SJCRH30 (cell line): ENCODE data around the gene INTS1. TPM values are rescaled to one million over a fixed set of nuclear protein-coding genes. Genes with fewer than 3 reads are reported as not detected.

ENCODE experiments used
- DNase-seq, 2 experiments: peaks; one replicate each; pipeline ENCODE4 v3.0.0-alpha.2; 2015 to 2020
- H3K27ac ChIP-seq: fragments of 250-450 bp; sonication (Bioruptor Pico); 2 replicates; pipeline ENCODE4 v1.5.1; 2020; ENCODE audit warnings: mild to moderate bottlenecking, moderate library complexity
- H3K27me3 ChIP-seq: fragments of 250-450 bp; sonication (Bioruptor Pico); 2 replicates; pipeline ENCODE4 v1.5.1; 2020; ENCODE audit warnings: mild to moderate bottlenecking, moderate library complexity
- H3K36me3 ChIP-seq: fragments of 250-450 bp; sonication (Bioruptor Pico); 2 replicates; pipeline ENCODE4 v1.5.1; 2020; ENCODE audit warnings: mild to moderate bottlenecking, moderate library complexity
- H3K4me1 ChIP-seq: fragments of 250-450 bp; sonication (Bioruptor Pico); 2 replicates; pipeline ENCODE4 v1.5.1; 2020; ENCODE audit warnings: mild to moderate bottlenecking, moderate library complexity
- H3K4me3 ChIP-seq: fragments of 250-450 bp; sonication (Bioruptor Pico); 2 replicates; pipeline ENCODE4 v1.5.1; 2020; ENCODE audit warnings: mild to moderate bottlenecking, moderate library complexity
- H3K9me3 ChIP-seq: fragments of 250-450 bp; sonication (Bioruptor Pico); replicated peaks from 2 replicates; pipeline ENCODE4 v1.5.1; 2020; ENCODE audit warnings: mild to moderate bottlenecking, moderate library complexity
- total RNA-seq: library from RNA; depleted of rRNA; stranded (reverse); fragments of >200 nt; shearing (Covaris generic); gene quantifications from 2 replicates; pipeline ENCODE4 v1.2.3, GENCODE V29; 2014

The INTS1 gene
- total RNA-seq, 1 experiment from 2014 or later, result 25.1 TPM

DNA sequence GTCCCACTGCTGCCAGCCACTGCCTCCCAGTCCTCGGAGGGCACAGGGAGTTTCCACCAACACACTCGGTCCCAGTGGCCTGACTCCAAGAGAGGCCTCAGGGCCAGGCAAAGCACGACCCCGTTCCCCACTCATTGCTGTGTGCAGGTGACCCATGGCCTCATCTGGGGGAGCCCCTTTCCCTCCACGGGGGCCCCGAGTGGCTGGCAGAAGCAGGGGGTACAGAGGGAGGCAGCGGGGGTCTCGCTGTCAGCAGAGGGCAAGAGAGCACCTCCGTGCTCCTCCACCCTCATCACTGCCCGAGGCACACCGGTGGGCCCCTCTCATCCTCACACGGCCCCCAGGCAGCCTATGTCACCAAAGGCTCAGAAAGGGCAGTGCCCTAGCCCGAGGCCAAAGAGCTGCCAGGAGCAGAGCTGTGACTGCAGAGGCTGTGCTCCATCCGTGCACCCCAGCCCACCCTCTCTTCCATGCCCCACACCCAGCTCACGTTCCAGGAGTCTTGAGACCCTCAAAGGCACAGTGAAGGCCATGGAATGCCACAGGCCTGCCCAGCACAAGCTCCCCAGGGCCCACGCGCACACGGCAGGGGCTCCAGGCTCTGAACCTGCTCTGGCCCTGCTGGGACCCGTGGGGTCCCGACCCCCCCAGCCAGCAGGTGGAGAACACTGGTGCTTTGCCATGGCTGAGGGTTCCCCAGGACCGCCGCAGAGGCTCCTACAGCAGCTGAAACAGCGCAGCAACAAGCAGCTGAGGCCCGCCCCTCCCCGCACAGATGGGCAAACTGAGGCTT is 70.9 kb downstream of the INTS1 start:
- H3K4me1 ChIP-seq, result no peaks in the 10 kb centered on the region
- H3K36me3 ChIP-seq, result no peaks in the 10 kb centered on the region
- no peaks in the 10 kb centered on the region for H3K9me3 ChIP-seq

DNA sequence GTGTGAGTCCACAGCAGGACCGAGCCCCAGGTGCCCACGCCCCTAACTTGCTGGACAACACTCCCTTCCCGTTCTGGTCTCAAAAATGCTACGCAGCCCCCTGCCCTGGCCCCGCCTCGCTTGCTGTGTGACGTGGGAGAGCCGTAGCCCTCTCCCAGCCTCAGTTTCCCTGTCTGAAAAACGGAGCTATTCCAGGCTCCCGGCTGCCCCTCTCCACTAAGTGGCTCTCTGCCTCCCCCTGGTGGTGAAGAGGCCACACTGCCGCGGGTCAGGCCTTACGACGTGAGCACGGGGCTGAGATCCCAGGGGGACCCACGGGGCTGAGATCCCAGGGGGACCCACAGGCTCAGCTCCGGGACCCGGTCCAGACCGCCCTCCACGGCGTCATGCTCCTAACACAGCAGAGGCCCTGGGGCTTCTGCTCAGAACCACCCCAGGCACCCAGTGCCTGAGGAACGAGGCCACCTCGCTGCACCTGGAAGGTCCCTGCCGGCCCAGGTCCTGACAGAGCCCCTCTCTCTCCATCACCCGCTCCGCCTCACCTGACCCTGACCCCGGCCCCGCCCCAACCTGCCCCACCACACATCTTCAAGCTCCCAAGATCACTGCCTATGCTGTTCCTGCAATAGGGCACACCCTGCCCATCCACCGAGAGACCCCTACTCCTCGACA is 71.6 kb downstream of the INTS1 start:
- H3K27ac ChIP-seq, result no peak overlapping the region
- H3K9me3 ChIP-seq, result no peaks in the 10 kb centered on the region
- H3K27me3 ChIP-seq, result no peaks in the 10 kb centered on the region
- H3K36me3 ChIP-seq, result no peaks in the 10 kb centered on the region
- H3K4me3 ChIP-seq, result no peak overlapping the region
- peak; percentile 44 to 63 for DNase-seq
- H3K4me1 ChIP-seq, result no peaks in the 10 kb centered on the region

More for the DNA sequence above, 70.9 kb downstream of the INTS1 start:
- Histone ChIP-seq H3K4me3 (no peak overlapping the region), H3K27me3 (no peaks in the 10 kb centered on the region), H3K27ac (no peak overlapping the region)
- no peak for DNase-seq

DNA sequence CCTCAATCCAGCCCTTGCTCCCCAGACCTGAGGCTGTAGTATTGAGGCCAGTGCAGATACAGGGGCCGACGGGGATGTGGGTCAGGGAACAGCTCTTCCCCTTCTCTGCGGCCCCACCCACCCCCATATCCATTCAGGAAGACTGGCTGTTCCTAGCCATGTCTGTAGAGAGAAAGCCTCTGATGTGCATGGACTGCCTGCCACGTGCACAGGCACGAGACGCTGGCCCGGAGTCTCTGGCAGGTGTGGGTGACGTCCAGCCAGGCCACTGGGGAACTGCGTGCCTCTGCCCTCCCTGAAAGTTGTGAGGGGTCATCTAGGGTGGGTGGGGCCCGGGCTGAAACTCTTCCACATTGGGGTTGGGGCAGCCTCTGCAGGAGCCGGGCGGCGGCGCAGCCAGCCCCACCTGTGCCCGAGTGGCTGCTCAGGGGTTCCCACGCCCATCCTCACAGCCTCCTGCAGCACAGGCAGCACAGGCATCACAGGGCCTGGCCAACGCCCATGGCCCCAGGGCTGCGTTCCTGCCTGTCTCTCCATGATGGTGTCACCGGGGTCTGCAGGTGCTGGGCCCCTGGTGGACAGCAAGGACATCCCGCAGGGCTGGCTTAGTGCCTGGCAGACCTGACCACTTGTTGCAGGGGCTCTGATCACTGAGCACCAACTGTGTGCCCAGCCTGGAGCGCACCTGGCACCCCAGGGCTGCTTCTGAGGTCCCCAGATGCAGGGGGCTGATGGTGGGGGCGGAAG is 72.4 kb downstream of the INTS1 start:
- no peaks in the 10 kb centered on the region for H3K27me3 ChIP-seq
- no peak overlapping the region for H3K4me3 ChIP-seq

DNA sequence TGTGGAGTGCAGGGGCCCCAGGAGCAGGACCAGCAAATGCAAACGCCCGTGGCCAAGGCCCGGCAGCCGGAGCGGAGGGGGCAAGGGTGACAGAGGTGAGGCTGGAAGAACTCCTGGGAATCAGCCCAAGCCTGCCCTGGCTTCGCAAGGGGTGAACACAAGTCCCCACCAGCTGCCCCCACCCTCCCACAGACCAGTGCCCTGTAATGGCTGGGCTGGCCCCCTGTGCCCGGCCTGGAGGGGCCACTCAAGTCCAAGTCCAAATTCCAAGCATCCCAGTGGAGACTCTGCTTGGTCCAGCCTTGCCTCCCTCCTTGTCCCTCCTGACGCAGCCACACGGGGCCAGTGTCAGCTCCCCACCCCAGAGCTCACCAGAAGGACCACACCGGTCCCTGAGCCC is 73.0 kb downstream of the INTS1 start:
- H3K36me3 ChIP-seq, result no peaks in the 10 kb centered on the region
- H3K4me3 ChIP-seq, result no peak overlapping the region
- no peaks in the 10 kb centered on the region for H3K27me3 ChIP-seq
- no peak overlapping the region for H3K27ac ChIP-seq
- DNase-seq, result no peak
- H3K4me1 ChIP-seq, result no peaks in the 10 kb centered on the region
- H3K9me3 ChIP-seq, result no peaks in the 10 kb centered on the region

More for the DNA sequence above, 72.4 kb downstream of the INTS1 start:
- H3K36me3 ChIP-seq, result no peaks in the 10 kb centered on the region
- no peaks in the 10 kb centered on the region for H3K9me3 ChIP-seq
- no peak for DNase-seq
- no peak overlapping the region for H3K27ac ChIP-seq
- no peaks in the 10 kb centered on the region for H3K4me1 ChIP-seq

DNA sequence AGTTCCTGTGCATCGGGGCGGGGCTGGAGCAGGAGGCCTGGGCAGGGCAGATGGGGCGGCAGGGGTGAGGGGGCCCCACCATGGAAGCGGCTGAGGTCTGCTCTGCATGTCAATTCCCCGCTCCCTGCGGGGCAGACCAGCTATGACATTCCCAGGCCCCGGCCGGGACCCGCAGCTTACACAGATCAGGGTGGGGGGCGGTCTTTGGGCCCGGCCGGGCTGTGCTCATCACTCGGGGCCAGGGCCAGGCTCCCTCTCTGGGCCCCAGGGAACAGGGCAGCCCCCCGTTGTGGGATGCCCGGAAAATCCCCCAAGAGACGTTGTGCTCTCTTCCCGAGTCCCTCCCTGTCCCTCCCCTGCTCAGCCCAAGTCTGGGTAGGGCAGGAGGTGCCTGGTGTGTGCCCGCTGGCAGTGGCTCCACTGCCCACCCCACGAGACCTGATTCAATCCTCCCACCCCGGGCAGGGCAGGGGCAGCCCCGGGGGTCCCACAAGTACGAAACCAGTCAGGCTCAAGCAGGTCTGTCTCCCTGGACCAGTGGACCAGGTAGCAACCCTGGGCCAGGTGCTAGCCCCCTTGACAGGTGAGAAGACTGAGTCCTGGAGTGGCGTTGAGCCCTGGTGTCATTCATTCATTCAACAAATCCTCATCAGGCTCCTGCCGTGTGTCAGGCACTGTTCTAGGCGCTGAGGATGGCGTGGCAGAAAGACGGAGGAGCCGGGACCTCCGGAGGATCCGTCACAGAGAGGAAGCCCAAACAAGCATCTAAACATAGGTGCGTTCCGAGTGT is 73.9 kb downstream of the INTS1 start:
- H3K9me3 ChIP-seq, result no peaks in the 10 kb centered on the region
- no peak for DNase-seq
- no peaks in the 10 kb centered on the region for H3K4me1 ChIP-seq
- H3K27ac ChIP-seq, result no peak overlapping the region
- no peaks in the 10 kb centered on the region for H3K36me3 ChIP-seq
- H3K27me3 ChIP-seq, result no peaks in the 10 kb centered on the region
- H3K4me3 ChIP-seq, result no peak overlapping the region

DNA sequence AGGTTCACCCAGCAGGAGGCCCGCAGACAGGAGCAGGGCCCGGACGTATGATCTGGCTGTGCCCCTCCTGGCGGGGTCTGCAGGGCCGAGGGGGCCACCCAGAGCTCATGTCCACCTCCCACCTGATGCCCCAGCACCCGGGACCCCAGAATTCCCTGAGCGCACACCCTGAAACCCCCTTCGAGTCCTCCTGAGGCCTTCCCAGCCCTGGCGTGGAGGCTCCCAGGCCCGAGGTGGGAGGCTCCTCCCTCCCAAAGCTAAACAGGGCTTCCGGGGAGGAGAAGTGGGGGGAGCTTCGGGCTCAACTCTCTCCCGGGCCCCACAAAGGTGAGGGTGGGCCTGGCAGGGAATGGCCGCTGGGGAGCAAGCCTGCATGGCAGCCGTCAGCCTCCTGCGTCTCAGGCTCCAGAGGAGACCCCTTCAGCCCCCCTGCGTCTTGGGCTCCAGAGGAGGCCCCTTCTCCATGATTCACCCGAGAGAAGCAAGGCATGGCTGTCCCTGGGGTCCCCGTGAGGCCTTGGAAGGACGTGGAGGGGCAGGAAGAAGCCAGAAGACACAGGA is 75.2 kb downstream of the INTS1 start:
- Histone ChIP-seq H3K9me3 (no peaks in the 10 kb centered on the region), H3K27ac (no peak overlapping the region), H3K4me3 (no peak overlapping the region), H3K27me3 (no peaks in the 10 kb centered on the region), H3K4me1 (no peaks in the 10 kb centered on the region), H3K36me3 (no peaks in the 10 kb centered on the region)
- no peak for DNase-seq

DNA sequence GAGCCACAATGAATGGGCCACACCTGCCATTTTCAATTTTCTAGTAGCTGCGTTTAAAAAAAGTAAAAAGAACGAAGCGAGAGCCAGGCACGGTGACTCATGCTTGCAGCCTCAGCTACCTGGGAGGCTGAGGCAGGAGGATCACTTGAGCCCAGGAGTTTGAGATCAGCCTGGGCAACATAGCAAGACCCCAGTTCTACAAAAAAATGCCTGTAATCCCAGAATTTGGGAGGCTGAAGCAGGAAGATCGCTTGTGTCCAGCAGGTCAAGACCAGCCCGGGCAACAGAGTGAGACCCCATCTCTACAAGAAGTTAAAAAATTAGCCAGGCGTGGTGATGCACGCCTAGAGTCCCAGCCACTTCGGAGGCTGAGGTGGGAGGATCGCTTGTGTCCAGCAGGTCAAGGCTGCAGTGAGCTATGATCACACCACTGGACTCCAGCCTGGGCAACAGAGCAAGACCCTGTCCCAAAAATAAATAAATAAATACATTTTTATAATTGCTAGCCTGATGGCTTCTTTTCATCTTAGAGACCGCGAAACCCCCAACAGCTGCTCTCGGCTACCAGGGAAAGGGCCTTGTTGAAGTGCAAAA is 77.0 kb downstream of the INTS1 start:
- DNase-seq, result no peak
- no peak overlapping the region for H3K27ac ChIP-seq
- H3K9me3 ChIP-seq, result no peaks in the 10 kb centered on the region
- no peaks in the 10 kb centered on the region for H3K27me3 ChIP-seq
- no peak overlapping the region for H3K4me3 ChIP-seq
- no peaks in the 10 kb centered on the region for H3K36me3 ChIP-seq
- H3K4me1 ChIP-seq, result peaks cover 3% of the 10 kb centered on the region; the same call in 1 of the 2 replicates

DNA sequence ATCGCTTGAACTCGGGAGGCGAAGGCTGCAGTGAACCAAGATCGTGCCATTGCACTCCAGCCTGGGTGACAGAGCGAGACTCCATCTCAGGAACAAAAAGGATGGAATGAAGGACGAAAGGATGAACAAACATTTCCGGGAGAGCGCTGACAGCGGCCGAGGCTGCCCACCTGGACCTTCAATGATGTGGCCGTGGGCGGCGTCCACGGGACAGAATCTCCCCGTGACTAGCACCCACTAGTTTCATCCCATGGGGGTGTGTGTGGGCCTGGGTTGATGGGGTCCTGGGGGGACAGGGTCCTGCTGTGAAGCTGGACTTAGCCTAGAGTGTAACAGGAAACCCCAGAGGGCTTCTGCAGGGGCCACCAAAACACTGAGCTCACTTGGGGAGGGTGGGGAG is 77.7 kb downstream of the INTS1 start:
- Histone ChIP-seq H3K4me1 (peaks cover 3% of the 10 kb centered on the region; the same call in 1 of the 2 replicates), H3K27me3 (no peaks in the 10 kb centered on the region), H3K36me3 (no peaks in the 10 kb centered on the region), H3K4me3 (no peak overlapping the region), H3K9me3 (no peaks in the 10 kb centered on the region), H3K27ac (no peak overlapping the region)
- no peak for DNase-seq

DNA sequence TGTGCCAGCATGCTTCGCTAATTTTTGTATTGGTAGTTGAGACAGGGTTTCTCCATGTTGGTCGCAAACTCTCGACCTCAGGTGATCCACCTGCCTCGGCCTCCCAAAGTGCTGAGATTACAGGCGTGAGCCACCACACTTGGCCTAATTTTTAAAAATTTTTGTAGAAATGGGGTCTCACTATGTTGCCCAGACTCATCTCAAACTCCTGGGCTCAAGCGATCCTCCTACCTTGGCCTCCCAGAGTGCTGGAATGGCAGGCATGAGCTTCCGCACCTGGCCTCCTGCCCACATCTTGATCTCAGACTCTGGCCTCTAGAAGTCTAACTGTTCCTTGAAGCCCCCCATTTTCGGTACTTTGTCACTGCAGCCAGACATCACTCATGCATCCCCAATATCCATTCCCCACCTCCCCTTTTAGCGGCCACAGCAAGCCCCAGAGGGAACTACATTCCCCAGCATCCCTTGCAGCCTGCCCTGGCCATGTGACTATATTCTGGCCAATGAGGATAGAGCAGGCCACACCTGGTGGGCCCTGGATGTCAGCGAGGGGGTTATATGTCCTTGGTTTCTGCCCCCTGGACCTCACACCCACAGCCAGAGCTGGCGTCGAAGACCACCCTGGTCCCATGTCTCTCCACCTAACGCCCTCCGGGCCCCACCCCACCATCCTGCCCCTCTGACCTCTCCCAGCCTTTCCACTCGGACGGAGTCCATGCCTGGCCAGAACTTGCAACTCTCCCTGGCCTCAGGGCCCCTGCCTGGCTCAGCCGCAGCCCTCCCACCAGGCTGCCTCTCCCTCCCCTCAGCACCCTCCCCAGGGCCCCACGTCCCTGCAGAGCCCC is 78.7 kb downstream of the INTS1 start:
- no peak for DNase-seq
- H3K36me3 ChIP-seq, result no peaks in the 10 kb centered on the region
- peaks cover 3% of the 10 kb centered on the region; the same call in 1 of the 2 replicates for H3K4me1 ChIP-seq
- no peaks in the 10 kb centered on the region for H3K27me3 ChIP-seq
- no peak overlapping the region for H3K4me3 ChIP-seq
- no peaks in the 10 kb centered on the region for H3K9me3 ChIP-seq
- H3K27ac ChIP-seq, result no peak overlapping the region

DNA sequence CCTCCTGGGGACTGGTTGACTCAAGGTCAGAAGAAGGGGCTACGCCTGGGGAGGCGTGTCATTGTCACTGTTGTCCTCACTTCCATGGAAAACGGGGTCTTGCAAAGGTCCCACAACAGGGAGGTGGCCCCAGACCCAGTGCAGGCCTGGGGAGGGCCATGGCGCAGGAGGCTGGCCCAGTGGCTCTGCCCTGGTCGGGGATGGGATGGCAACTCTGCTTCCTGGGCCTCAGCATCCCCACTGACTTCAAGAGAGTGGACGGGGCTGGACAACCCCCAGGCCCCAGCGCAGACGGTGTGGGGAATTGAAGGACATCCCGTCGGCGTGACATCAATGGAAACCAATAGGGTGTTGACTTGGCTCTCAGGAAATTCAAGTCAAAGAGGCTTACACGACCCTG is 80.1 kb downstream of the INTS1 start:
- no peaks in the 10 kb centered on the region for H3K27me3 ChIP-seq
- no peak for DNase-seq
- H3K36me3 ChIP-seq, result no peaks in the 10 kb centered on the region
- H3K9me3 ChIP-seq, result no peaks in the 10 kb centered on the region
- no peak overlapping the region for H3K4me3 ChIP-seq
- peaks cover 3% of the 10 kb centered on the region; the same call in 1 of the 2 replicates for H3K4me1 ChIP-seq
- no peak overlapping the region for H3K27ac ChIP-seq

DNA sequence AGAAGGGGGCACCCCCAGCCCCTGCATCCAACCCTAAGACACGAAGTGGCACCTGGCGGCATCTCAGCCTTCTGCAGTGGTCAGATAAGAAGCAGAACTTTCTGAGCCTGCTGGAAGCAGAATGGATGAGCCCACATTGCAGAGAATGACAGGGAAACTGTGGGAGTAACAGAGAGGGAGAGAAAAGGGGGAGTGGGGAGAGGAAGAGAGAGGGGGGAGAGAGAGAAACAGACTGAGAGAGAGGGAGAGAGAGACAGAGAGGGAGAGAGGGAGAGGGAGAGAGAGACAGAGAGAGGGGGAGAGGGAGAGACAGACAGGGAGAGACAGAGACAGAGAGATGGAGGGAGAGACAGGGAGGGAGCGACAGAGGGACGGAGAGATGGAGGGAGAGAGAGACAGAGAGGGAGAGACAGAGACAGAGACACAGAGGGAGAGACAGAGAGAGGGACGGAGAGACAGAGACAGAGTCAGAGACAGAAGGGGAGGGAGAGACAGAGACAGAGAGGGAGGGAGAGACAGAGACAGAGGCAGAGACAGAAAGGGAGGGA is 80.9 kb downstream of the INTS1 start:
- Histone ChIP-seq H3K27ac (no peak overlapping the region), H3K36me3 (no peaks in the 10 kb centered on the region), H3K27me3 (no peaks in the 10 kb centered on the region), H3K4me3 (no peak overlapping the region), H3K9me3 (no peaks in the 10 kb centered on the region), H3K4me1 (peaks cover 3% of the 10 kb centered on the region; the same call in 1 of the 2 replicates)
- DNase-seq, result no peak

DNA sequence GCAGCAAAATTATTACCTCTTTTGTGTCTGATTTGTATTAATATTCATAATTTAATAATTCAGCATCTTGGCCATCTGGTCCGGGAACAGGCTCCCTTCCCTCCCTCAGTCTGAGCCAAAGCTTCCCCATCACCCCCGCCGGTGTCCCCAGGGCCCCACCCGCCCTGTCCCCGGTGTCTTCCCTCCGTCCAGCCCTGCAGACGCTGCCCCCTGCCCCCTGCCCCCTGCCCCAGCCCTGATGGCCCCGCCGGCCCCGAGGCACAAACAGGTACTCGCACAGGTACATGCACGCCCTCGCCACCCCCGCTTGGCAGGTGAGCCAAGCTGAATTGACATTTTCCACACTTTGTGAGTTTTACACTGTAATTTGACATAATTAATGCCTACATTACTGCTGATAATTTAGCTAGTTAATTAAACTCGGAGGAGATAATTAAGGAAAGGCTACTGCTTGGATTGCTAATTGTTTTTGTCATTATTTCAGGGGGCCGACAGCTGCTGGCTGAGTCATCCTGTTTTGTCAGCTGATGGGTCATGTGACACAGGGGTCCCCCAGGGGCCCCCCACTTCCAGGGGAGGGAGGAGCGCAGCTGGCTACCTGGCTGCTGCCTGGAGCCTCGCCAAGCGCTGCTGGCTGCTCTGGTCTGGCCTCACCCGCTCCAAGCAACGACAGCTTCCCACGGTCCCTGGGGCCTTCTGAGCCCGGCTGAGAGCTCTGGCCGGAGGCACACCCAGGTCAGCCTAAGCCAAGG is 81.5 kb downstream of the INTS1 start:
- Histone ChIP-seq H3K4me1 (peaks cover 3% of the 10 kb centered on the region; the same call in 1 of the 2 replicates), H3K27ac (no peak overlapping the region), H3K9me3 (no peaks in the 10 kb centered on the region), H3K36me3 (no peaks in the 10 kb centered on the region), H3K27me3 (no peaks in the 10 kb centered on the region), H3K4me3 (no peak overlapping the region)
- DNase-seq, result peak; percentile 72 to 73
